ENCODE results near the gene MYO1A. TPM values are rescaled to one million over a fixed set of nuclear protein-coding genes. Genes with fewer than 3 reads are reported as not detected.
"Not testable (repeated sequence)": the region's sequence is repeated elsewhere in the genome, so short reads cannot be mapped to it uniquely, and the experiment has no call there.

The MYO1A gene
- total RNA-seq, 1 experiment from 2014 or later: not detected

DNA sequence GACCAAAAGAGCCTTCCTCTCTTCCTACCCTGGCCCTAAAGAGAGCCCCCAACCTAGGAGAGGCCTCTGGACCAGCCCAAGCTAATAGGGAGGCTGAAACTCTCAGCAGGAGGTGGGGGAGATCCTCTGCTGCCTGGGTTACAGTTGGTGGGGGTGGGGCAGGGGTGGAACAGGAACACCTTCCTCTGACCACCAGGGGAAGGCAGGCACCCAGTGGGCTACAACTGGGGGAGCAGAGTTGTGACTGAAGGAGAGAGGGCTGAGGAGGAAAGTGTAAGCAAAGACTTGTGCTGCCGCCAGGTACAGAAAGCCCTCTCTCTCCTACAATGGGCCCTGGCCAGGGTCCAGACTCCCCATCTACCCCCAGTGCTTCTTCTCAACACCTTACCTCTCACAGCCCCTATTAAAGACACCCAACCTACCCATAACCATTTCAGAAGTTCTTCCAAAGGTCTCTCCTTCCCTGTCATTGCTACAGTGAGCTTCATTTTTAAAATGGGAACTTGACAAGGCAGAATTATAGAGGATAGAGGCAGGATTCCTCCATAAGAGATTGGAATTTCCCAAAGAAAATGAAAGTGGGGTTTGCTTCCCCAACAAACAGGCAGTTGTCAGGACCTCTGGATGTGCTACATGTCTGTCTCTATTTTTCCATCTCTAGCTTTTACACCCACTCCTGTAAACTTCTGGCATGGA is 1.4 kb downstream of the MYO1A start:
- DNase-seq (ENCODE audit: low spot score): no peak

DNA sequence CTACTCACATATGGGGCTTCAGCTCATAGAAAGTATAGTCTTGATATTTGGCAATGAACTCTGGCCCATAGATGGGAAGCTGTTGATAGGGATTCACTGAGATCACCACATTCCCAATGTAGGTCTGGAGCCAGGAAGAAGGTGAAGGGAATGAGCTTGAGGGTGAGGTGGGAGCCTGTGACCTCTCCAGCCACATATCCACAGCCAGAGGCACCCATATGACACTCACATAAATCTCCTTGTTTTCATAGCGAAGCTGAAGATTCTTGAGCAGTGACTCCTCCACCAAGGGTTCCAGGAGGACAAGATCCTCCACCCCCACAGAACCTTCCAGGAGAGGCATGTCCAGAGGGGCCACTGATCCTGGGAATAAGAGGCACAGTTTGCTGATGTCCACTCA is 1.9 kb downstream of the MYO1A start:
- DNase-seq (ENCODE audit: low spot score): no peak

DNA sequence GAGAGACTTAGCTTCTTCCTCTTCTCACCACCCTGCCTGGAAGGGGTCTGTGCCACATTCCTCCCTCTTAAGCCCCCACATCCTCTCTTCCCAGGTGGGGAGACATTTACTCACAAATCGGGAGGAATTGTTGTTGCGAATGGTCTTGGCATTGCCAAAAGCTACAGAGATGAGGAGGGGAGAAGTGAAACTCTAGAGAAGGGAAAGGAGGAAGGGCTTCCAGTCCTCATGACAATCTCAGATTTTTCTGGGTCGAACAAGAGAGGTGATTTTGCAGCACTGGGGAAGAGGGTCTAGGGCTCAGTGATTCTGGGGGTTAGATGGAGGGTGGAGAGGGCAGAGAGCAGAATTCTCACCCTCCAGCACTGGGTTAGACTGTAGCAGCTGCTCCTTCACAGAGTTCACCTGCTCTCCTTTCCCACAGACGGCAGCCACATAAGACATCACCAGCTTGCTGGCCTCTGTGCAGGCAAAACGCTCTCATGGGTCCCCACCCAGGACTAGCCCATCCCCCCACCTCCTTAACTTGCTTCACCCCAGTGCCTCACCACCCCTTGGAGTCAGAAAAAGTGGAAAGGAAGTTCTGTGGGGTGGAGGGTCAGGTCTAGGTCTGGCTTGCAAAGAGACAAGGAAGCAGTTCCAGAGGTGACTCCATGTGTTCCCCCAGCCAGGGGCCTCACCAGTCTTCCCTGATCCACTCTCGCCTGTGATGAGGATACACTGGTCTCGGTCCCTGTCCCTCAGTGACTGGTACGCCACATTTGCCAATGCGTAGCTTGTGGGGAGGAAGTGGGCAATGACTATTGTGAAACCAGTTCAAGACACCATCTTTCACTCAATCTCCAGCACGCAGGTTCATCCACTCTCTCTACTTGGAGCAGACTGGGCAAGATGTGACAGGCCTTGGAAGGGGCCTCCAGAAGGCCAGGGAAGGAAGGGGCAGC is 2.7 kb downstream of the MYO1A start:
- DNase-seq (ENCODE audit: low spot score): no peak

DNA sequence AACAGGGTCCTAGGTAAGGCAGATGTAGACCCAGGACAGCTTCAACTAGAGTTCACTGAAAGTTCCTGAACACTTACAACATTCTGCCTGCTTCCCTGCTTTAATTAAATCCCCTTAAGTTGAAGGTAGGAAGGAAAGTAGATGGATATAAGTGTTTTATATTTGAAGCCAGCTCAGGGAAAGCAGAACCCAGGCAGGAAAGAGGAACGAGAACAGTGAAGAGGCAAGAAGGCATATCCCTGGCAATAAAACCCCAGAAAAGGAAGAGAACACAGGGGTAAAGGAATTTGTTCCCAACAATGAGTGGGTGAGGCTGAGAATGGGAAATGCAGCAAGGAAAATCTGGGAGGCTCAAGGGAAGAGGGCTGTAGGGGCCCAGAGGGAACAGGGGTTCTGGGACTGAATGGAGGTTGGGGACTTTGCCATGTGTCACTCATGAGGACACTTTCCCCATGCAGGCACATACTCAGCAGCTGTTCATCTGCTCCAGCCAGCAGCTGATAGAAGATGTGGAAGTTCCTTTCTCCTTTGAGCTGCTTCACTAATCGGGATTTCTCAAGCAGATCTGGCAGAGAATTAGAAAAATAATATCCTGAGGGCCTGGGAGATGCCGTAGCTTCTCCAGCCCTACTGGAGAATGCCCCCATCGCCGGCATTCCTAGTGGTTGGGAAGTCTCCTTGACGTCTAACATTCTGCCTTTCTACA is 3.7 kb downstream of the MYO1A start:
- DNase-seq (ENCODE audit: low spot score): no peak

DNA sequence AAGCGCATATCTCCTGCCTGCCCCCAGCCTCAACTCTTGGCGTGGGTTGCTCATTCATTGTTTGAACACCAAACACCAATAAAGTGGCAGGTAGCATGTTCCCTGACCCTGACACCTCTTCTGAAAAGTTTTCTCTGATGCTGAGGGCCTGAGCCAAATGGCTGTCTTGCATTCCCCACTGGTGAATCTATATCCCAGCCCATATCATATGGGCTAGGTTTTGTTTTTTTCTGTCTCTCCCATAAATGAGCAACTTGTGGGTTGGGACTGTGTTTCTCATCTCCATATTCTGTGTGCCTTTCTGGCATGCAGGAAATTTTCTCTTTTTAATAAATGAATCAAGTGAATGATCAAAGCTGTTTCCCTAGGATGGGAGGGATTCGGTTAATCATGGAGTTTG is 5.0 kb downstream of the MYO1A start:
- no peak for DNase-seq (ENCODE audit: low spot score)

DNA sequence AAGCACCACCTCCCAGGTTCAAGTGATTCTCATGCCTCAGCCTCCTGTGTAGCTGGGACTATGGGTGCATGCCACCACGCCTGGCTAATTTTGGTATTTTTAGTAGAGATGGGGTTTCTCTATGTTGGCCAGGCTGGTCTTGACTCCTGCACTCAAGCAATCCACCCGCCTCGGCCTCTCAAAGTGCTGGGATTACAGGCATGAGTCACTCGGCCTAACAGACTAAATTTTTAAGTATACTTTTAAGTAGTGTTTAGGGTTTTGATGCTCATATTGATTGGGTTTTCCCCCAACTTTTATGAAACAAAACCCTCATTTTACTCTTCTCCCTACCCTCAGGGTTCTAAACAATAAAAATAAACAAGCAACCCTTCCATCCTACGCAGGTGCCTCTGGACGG is 5.5 kb downstream of the MYO1A start:
- no peak for DNase-seq (ENCODE audit: low spot score)

DNA sequence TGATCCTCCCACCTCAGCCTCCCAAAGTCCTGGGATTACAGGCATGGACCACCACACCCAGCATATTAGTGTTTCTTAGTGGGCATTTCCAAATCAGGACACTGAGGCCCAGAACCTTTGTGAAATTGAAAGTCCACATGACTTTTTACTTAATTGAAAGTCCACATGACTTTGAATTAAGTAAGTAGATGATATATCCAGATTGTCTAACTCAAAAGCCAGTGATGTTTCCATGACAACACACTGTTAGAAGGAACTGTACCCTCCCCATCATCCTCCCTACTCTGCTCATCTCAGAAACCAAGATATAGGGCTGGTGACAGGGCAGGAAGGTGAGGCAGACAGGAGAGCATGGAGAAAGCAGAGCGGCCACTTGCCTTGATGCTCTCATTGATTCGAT is 7.2 kb downstream of the MYO1A start:
- no peak for DNase-seq (ENCODE audit: low spot score)

DNA sequence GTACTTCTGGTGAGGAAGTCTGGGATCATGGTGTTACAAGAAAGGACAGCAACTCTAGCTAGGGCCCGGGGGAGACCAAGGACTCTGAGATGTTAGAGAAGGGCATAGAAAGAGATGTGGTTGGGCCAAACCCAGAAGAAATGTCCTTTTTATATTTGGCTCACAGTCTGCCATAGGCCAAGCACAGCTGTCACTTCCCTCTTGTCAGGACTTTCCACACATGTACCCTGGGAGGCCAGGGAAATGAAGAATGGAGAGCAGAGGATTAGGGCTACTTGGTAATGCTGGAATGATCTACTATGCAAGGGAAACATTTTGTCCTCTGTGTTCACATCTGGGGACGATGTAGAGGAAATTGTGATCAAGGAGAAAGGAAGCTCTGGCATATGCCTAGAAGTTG is 9.2 kb downstream of the MYO1A start:
- DNase-seq (ENCODE audit: low spot score): no peak

DNA sequence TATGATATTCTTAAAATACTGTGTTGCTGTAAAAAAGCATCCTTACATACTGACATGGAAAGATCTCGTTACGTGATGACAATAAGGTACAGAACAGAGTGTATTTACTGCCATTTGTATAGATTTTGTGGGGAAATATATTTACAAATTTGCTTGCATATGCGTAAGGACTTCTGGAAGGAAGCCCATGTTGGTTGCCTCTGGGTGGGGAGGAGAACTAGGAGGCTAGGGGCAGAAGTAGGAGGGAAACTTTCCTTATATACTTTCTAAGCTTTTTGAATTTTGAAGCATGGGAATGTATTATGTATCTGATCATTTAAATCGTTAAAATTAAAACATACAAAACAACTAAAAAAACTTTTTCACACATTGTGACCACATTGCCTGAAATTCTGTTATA is 9.7 kb downstream of the MYO1A start:
- no peak for DNase-seq (ENCODE audit: low spot score)

DNA sequence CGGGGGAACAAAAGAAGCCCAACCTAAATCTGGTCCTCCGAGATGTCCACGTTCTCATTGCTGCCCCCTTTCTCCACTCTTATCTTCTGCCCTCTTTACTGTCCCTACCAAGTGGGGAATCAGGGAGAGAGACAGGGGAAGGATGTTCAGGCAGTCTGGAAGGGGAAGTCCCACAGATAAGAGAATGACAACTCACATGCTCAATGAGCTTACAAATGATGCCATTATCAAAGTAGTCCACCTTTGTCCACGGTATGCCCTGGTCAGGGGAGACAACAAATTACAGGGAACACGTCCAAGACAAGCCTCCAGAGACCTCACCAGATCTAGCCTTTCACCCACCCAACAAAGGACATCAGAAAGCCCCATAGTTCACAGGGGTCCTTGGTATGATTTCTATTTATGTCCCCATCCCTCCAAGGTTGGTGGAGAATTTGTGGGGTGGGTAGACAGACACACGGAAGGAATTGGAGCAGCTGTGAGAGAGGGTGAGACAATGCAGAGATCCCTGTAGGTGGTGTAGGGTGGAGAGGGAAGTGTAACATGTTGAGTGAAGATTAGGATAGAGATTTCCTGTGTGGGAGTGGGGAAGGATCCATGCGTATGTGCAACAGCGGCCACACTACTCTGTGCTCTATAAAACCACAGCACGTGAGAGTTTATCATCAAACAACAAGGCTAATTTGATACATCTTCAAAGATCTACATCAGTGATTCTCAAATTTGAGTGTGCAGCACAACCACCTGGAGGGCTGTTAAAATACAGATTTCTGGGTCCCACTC is 10.7 kb downstream of the MYO1A start:
- DNase-seq (ENCODE audit: low spot score): no peak

DNA sequence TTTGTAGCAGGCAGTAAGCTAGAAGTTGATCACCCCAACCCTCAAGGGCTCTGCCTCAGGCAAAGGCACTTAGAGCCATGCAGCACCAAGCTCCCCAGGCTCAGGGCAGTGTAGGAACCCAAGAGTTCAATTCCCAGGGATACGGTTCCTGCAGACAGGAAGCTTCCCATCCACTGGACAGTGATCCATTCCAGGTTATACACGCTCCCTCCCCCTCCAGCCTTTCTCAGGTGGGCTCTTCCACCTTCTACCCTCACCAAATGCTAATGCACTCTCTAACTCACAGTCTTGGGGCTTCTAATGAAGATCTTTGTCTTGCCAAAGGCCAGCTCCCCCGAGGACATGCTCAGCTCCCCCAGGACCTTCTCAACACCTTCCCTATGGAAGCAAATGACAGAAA is 12.7 kb downstream of the MYO1A start:
- no peak for DNase-seq (ENCODE audit: low spot score)

DNA sequence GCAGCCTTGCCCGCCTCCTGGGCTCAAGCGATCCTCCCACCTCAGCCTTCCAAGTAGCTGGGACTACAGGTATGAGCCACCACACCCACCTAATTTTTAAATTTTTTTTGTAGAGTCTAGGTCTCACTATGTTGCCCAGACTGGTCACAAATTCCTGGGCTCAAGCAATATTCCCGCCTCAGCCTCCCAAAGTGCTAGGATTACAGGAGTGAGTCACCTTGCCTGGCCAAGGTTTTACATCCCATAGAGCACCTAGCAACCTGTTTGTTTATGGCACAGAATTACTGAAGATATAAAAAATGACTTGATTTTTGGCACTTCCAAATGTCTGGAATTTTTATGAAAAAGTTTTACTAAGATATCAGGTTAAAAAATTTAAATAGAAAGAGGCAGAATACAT is 16.5 kb downstream of the MYO1A start:
- no peak for DNase-seq (ENCODE audit: low spot score)

DNA sequence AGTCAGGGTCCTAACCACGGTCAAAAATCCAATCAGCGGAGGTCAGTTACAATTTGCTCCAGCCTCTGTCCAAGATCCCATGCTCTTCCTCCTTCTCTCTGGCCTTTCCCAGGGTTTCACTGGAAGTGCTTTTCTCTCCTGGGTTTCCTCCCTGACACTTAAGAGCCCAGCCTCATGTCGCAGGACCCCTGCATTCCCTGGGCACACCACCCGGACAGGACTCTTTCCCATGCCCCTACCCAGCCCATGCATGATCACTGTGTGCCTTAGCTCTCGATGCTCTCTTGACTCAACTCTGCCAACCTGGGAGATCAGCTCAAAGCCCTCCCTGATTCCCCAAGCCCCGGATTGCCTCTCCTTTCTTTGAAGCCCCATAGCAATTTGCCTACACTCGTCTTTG is 18.1 kb downstream of the MYO1A start:
- DNase-seq (ENCODE audit: low spot score): no peak

DNA sequence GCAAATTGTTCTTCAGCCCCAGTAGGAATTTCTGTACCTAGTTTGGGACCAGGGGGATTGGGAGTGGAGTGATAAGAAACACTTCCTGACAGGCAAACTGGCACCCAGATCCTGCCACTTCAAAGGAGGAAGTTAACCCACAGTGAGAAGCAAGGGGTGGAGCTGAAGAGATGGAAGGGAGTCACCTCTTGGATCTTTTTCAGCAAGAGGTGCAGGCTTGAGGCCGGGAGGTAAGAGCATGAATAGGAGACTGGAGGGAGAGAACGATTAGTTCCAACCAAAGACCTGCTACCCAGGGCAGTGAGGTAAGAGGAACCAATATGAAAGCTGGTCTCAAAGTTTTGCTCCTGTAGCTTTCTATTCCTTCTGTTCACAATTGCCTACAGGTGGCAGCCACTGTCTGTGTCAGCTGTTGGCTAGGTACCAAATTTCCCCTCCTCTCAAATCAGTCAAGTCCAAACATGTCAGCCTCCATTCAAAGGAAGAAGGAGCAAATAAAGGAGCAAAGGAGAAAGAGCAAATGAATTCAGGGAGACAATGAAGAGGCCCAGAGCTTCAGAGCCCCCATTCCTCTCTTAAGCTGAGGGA is 18.7 kb downstream of the MYO1A start:
- DNase-seq (ENCODE audit: low spot score): no peak

DNA sequence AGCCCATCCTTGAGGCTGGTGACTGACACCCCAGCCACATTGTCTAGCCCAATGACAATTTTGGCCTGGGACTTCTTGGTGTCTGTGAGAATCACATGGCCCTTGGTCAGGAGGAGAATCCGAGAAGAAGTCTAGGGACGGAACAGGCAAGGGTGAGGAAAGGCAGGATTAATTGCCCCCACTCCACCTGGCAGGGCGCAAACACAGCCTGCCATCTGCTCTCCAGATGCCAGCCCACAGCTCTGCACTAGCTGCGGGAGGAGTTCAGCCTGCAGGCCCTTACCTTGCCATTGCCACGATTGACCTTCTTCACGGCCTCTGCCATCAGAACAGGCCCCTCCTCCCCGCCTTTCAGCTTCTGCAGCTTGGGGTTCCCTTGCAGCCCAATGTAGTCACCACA is 20.5 kb downstream of the MYO1A start:
- no peak for DNase-seq (ENCODE audit: low spot score)

DNA sequence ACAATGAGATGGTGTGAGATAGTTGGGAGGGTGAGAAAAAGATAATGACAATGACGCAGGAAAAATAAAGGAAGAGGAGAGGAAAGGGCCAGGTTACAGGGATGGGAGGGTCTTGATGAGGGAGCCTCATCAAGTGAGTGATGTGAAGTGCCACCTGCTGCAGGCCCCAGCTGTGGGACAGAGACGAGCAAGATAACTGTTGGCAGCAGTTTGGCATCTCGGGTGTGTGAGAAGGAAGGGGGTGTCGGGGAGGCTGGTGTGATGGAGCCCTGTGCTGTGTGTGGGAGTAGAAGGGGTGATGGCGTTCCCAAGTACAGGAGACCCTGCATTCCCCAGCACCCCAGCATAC is 22.1 kb downstream of the MYO1A start:
- DNase-seq (ENCODE audit: low spot score): no peak

DNA sequence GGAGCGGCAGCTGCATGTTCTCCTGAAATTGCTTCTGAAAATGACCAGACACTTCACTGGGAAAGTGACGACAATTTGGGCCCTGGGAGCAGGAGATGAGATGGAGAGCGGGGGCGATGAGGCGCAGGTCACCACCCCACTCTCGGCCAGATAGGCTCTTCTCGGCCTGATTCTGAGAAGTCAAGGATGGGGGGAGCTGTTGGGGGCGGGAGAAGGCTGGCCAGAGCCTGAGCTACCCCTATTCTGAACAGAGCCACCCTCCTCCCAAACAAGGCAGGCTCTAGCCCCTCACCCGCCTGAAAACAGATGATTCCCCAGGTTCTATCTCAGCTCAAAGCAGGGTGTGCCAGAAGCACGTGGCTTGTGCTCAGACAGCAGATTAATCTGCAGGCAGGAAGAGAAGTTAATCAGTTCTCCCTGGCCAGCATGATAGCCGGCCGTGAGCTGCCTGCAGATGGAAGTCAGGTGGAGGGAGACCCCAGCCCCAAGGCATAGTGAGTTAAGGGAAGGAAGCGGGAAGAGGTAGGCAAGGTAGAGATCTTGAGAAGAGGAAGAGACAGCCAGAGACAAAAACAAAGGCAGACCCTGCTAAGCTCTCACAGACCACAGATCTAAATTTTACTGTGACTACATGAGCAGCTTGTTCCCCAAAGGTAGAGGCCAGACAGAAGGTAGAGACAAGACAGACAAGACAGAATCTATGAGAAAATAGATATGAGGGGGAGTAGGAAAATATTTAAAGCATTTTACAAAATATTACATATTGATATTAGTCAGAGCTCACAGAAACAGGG is 22.7 kb downstream of the MYO1A start:
- no peak for DNase-seq (ENCODE audit: low spot score)

DNA sequence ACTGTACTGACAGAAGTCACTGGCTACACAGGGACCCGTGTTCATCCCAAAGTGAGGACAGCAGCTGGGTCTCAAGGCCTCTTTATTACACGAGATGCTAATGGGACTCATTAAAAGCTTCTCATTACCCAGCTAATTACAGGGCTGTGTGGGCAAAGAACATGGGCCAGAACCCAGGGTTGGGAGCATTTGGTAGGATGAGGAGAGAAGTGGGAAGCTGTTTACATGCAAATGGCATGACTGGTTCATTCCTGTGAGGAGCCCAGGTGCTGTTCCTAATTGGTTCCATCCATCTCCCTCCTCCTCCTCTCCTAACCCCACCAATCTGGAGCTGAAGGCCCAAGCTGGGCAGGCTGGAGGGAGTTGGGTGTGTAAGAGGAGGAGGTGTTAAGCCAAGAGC is 24.7 kb downstream of the MYO1A start:
- DNase-seq (ENCODE audit: low spot score): no peak

DNA sequence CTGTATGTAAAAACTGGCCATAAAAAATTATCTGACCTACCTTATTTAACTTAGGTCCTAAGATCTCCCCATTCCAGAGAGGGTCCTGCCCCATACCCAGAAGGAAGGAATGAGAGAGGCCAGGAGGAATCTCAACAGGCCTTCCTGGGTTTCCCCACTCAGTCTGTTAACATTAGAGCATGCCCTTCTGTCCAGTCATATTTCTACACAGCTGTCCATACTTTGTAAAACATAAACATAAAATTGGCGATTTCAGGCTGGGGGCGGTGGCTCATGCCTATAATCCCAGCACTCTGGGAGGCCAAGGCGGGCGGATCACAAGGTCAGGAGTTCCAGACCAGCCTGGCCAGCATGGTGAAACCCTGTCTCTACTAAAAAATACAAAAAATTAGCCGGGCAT is 27.6 kb downstream of the MYO1A start:
- DNase-seq (ENCODE audit: low spot score): not testable (repeated sequence)

DNA sequence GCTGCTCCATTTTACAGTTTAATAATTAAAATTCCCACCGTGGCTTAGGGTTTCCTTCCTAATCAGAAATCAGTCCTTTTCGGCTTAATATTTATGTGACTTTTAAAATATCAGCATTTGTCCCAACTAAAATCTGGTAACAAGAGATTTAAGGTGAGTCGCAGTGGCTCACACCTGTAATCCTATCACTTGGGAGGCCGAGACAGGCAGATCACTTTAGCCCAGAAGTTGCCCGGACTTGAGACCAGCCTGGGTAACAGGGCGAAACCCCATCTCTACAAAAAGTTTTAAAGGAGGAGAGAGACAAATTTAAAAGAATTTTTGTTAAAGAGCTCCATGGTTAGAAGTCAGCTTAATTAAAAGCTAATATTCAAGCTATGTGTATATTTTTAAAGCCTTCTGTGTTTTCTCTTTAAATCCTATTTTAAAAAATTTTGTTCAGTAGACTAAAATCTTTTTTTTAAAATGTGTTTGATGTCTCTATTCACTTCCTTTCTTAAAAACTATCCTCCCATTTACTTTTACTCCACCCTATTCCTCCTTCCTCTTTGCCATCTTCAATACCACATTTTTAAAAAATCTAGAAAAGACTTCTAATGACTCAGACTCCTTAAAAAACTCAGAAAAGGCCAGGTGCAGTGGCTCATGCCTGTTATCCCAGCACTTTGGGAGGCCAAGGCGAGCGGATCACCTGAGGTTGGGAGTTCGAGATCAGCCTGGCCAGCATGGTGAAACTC is 29.8 kb downstream of the MYO1A start:
- no peak for DNase-seq (ENCODE audit: low spot score)

All from H4 (cell line).